Uterus (tissue), 4 donors: ENCODE data around the gene TRIM61. TPM values are rescaled to one million over a fixed set of nuclear protein-coding genes. Genes with fewer than 3 reads are reported as not detected.
"Not testable (repeated sequence)": the region's sequence is repeated elsewhere in the genome, so short reads cannot be mapped to it uniquely, and the experiment has no call there.

ENCODE experiments used
- DNase-seq, 2 donors: peaks; one replicate each; pipeline ENCODE4 v3.0.0-alpha.2; 2019 to 2020
- H3K27ac ChIP-seq, 2 donors: fragments of 200-600 bp; sonication (generic); 1 replicate in 1 of 2; 2 replicates in 1 of 2; pipeline ENCODE4 v1.5.1; 2016 to 2018
- H3K27me3 ChIP-seq, 2 donors: fragments of 200-600 bp; sonication (generic); one replicate each; pipeline ENCODE4 v1.5.1; 2018 to 2019; ENCODE audit warnings: control low read depth in 1 of 2
- H3K36me3 ChIP-seq, 2 donors: fragments of 200-600 bp; sonication (generic); one replicate each; pipeline ENCODE4 v1.5.1; 2019; ENCODE audit warnings: control low read depth in 1 of 2
- H3K4me1 ChIP-seq, 2 donors: fragments of 200-600 bp; sonication (generic); one replicate each; pipeline ENCODE4 v1.5.1; 2018 to 2019; ENCODE audit warnings: control low read depth in 1 of 2
- H3K4me3 ChIP-seq, 2 donors: fragments of 200-600 bp; sonication (generic); 1 replicate in 1 of 2; 2 replicates in 1 of 2; pipeline ENCODE4 v1.5.1; 2018 to 2019; ENCODE audit warnings: mild to moderate bottlenecking in 1 of 2
- H3K9me3 ChIP-seq, 2 donors: fragments of 200-600 bp; sonication (generic); one replicate each; pipeline ENCODE4 v1.5.1; 2019; ENCODE audit warnings: control low read depth in 1 of 2
- POLR2A ChIP-seq, 2 donors: fragments of 450-650 bp; IDR thresholded peaks; one replicate each; pipeline ENCODE4 v1.6.1; 2016; ENCODE audit warnings: antibody characterized with exemption in 2 of 2, mild to moderate bottlenecking in 1 of 2, moderate library complexity in 1 of 2
- intact Hi-C: fragments of 100-400 bp; cut with DNase I; formaldehyde crosslinking; loops from one replicate; pipeline ENCODE4 v1.15.1; 2023; ENCODE audit warnings: low total_unique reads
- total RNA-seq, 4 donors: library from RNA; depleted of rRNA in 3 of 4; stranded (reverse); fragments of >200 nt in 3 of 4; gene quantifications; one replicate each; pipeline versions ENCODE4 v1.1.0 to v1.2.4, GENCODE V29; 2014 to 2023
- TF ChIP-seq, protein P1 (sequence below), 4 experiments: fragments of 200-600 bp in 2 of 4; fragments of 450-650 bp in 2 of 4; sonication (generic) in 2 of 4; IDR thresholded peaks; one replicate each; pipeline ENCODE4 v1.5.1; 2016 to 2019; ENCODE audit warnings: antibody characterized with exemption in 4 of 4, mild to moderate bottlenecking in 2 of 4, moderate library complexity in 1 of 4
- donor health status: DM: yes; HTN: yes; CAD: no.

Gene TRIM61
- total RNA-seq, 4 donors from 2014 or later = 0.27 to 4.1 TPM; not detected in 2

GRCh38 chr4:164955107-164955805, 22.2 kb downstream of the TRIM61 start:
- no peak for DNase-seq
- Histone ChIP-seq H3K4me1 (no peaks in the 10 kb centered on the region), H3K27me3 (no peaks in the 10 kb centered on the region)

DNA sequence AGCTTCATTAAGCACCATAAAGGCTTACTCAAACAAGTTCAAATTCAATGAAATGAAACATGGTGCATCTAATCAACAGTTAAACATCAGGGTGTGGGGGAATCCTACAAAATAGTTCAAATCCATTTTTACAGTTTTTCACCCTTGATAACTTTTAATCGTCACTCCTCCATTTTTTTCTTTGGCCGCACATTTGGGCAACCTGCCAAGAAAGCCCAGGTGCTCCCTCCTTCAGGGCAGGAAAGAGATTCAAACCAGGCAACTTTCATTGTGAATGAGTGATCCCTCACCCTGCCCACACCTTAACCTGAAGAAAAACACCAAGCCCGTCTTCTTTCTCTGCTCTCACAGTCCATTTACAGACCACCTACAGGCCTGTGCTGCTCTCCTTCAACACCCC, 24.9 kb downstream of the TRIM61 start:
- Histone ChIP-seq H3K36me3 (no peaks in the 10 kb centered on the region), H3K27ac (no peak overlapping the region), H3K9me3 (no peaks in the 10 kb centered on the region), H3K4me1 (no peaks in the 10 kb centered on the region), H3K4me3 (no peak overlapping the region), H3K27me3 (no peaks in the 10 kb centered on the region)
- intact Hi-C loops = no loop called here
- TF ChIP-seq, protein P1, sequence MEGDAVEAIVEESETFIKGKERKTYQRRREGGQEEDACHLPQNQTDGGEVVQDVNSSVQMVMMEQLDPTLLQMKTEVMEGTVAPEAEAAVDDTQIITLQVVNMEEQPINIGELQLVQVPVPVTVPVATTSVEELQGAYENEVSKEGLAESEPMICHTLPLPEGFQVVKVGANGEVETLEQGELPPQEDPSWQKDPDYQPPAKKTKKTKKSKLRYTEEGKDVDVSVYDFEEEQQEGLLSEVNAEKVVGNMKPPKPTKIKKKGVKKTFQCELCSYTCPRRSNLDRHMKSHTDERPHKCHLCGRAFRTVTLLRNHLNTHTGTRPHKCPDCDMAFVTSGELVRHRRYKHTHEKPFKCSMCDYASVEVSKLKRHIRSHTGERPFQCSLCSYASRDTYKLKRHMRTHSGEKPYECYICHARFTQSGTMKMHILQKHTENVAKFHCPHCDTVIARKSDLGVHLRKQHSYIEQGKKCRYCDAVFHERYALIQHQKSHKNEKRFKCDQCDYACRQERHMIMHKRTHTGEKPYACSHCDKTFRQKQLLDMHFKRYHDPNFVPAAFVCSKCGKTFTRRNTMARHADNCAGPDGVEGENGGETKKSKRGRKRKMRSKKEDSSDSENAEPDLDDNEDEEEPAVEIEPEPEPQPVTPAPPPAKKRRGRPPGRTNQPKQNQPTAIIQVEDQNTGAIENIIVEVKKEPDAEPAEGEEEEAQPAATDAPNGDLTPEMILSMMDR (IDR thresholded peaks at IDR 0.05) = no peak
- no peak for TF ChIP-seq POLR2A (IDR thresholded peaks at IDR 0.05)
- no peak for DNase-seq

More at GRCh38 chr4:164955107-164955805, 22.2 kb downstream of the TRIM61 start:
- no peak for TF ChIP-seq POLR2A (IDR thresholded peaks at IDR 0.05)
- TF ChIP-seq, protein P1 (IDR thresholded peaks at IDR 0.05) = no peak
- H3K27ac ChIP-seq = no peak overlapping the region
- no peaks in the 10 kb centered on the region for H3K9me3 ChIP-seq
- no peaks in the 10 kb centered on the region for H3K36me3 ChIP-seq
- intact Hi-C loops = no loop called here
- H3K4me3 ChIP-seq = no peak overlapping the region

- TF ChIP-seq, protein P1 (IDR thresholded peaks at IDR 0.05) = no peak
- TF ChIP-seq POLR2A (IDR thresholded peaks at IDR 0.05) = no peak
- no peak overlapping the region for H3K4me3 ChIP-seq
- no peak for DNase-seq
- H3K36me3 ChIP-seq = no peaks in the 10 kb centered on the region
- no peaks in the 10 kb centered on the region for H3K4me1 ChIP-seq
- H3K27me3 ChIP-seq = no peaks in the 10 kb centered on the region
- no peaks in the 10 kb centered on the region for H3K9me3 ChIP-seq
- H3K27ac ChIP-seq = no peak overlapping the region
- intact Hi-C loops = no loop called here
These were observed 27.9 kb downstream of the TRIM61 start for GRCh38 chr4:164949448-164950143.

GRCh38 chr4:164948975-164949374, 28.5 kb downstream of the TRIM61 start:
- Histone ChIP-seq H3K9me3 (no peaks in the 10 kb centered on the region), H3K27me3 (no peaks in the 10 kb centered on the region), H3K4me3 (no peak overlapping the region), H3K36me3 (no peaks in the 10 kb centered on the region), H3K4me1 (no peaks in the 10 kb centered on the region), H3K27ac (no peak overlapping the region)
- DNase-seq = no peak
- intact Hi-C loops = no loop called here
- TF ChIP-seq POLR2A (IDR thresholded peaks at IDR 0.05) = no peak
- TF ChIP-seq, protein P1 (IDR thresholded peaks at IDR 0.05) = no peak

DNA sequence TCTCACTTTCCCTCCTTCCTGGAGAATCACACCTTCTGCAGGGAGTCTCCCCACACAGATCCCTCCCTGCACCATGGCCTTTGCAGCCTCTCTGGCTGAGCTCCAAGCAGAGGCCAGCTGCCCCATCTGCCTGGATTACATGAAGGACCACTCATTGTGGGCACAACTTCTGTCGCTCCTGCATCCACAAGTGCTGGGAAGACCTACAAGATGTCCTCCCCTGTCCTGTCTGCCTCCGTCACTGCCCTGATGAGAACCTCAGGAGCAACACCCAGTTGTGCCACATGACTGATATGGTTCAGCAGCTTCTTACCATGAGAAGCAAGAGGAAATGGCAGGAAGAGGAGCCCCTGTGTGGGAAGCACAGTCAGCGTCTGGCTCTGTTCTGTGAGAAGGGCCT, 29.5 kb downstream of the TRIM61 start:
- H3K27ac ChIP-seq, H3K36me3 ChIP-seq, H3K4me1 ChIP-seq, intact Hi-C loops, H3K27me3 ChIP-seq, H3K4me3 ChIP-seq, DNase-seq, H3K9me3 ChIP-seq: not testable (repeated sequence)
